ENCODE data around the gene SCAMP5. TPM values are rescaled to one million over a fixed set of nuclear protein-coding genes. Genes with fewer than 3 reads are reported as not detected.

The SCAMP5 gene
- total RNA-seq, 2 donors from 2014 or later: 3.7 to 11.4 TPM

- no peak overlapping the region for H3K27ac Mint-ChIP-seq
- H3K36me3 Mint-ChIP-seq: peaks cover 0 to 4% of the 10 kb centered on the region in 2 donors
- no peak for DNase-seq (ENCODE audit: low spot score in 2 of 2)
- H3K9me3 Mint-ChIP-seq: no peaks in the 10 kb centered on the region
- no peak for ATAC-seq
Observed at GRCh38 chr15:74997543-74997942, 2.2 kb downstream of the SCAMP5 start.

- ATAC-seq (no peak), DNase-seq (ENCODE audit: low spot score in 2 of 2) (no peak)
- H3K36me3 Mint-ChIP-seq: no peaks in the 10 kb centered on the region
- H3K9me3 Mint-ChIP-seq: no peaks in the 10 kb centered on the region
- no peak overlapping the region for H3K27ac Mint-ChIP-seq
Observed at GRCh38 chr15:75001310-75001709, 5.9 kb downstream of the SCAMP5 start.

GRCh38 chr15:75002398-75002797, 7.0 kb downstream of the SCAMP5 start:
- no peaks in the 10 kb centered on the region for H3K9me3 Mint-ChIP-seq
- ATAC-seq (no peak), DNase-seq (ENCODE audit: low spot score in 2 of 2) (no peak)
- H3K36me3 Mint-ChIP-seq: no peaks in the 10 kb centered on the region
- H3K27ac Mint-ChIP-seq: no peak overlapping the region

- DNase-seq (ENCODE audit: low spot score in 2 of 2) (no peak), ATAC-seq (no peak)
- Mint-ChIP-seq H3K36me3 (no peaks in the 10 kb centered on the region), H3K9me3 (no peaks in the 10 kb centered on the region), H3K27ac (no peak overlapping the region)
Observed at GRCh38 chr15:75007216-75007615, 11.9 kb downstream of the SCAMP5 start.

DNA sequence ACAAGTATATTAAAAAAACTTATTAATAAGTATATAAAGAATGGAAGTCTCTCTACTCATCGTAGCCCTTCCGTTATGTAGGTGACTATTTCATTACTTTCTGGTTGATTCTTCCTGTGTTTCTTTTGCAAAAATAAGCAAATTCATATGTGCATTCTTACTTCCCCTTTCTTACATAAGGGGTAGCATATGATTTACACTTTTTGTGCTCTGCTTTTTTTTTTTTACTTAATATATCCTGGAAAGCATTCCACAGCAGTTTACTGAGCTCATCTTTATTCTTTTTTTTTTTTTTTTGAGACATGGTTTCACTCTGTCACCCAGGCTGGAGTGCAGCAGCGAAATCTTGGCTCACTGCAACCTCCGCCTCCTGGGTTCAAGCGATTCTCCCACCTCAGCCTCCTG, 12.9 kb downstream of the SCAMP5 start:
- H3K27ac Mint-ChIP-seq: no peak overlapping the region
- DNase-seq (ENCODE audit: low spot score in 2 of 2): no peak

GRCh38 chr15:75008629-75009326, 13.4 kb downstream of the SCAMP5 start:
- Mint-ChIP-seq H3K36me3 (no peaks in the 10 kb centered on the region), H3K27ac (no peak overlapping the region), H3K9me3 (no peaks in the 10 kb centered on the region)
- DNase-seq (ENCODE audit: low spot score in 2 of 2) (no peak), ATAC-seq (no peak)

More for the DNA sequence above, 12.9 kb downstream of the SCAMP5 start:
- Mint-ChIP-seq H3K36me3 (no peaks in the 10 kb centered on the region), H3K9me3 (no peaks in the 10 kb centered on the region)
- ATAC-seq: no peak

DNA sequence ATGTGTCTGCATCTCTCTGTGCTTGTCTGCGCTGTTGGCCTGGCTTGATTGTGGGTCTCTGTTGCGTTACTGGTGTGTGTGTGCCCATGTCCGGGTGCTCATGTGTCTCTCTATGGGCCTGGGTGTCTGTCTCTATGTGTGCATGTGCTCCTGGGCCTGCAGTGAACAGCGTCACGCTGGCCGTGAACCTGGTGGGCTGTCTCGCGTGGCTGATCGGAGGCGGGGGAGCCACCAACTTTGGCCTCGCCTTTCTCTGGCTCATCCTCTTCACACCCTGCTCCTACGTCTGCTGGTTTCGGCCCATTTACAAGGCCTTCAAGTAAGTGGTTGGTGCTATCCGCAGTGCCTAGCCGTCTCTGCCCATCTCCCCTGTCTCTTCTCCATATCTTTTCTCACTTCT, 21.1 kb downstream of the SCAMP5 start:
- H3K36me3 Mint-ChIP-seq: no peaks in the 10 kb centered on the region
- H3K27ac Mint-ChIP-seq: no peak overlapping the region
- DNase-seq (ENCODE audit: low spot score in 2 of 2) (no peak), ATAC-seq (no peak)
- H3K9me3 Mint-ChIP-seq: no peaks in the 10 kb centered on the region

- peak overlapping the region in 1 of 2 donors; percentile 82 for H3K27ac Mint-ChIP-seq
- DNase-seq (ENCODE audit: low spot score in 2 of 2) (no peak), ATAC-seq (no peak)
- H3K36me3 Mint-ChIP-seq: peaks cover 0 to 11% of the 10 kb centered on the region in 2 donors
- no peaks in the 10 kb centered on the region for H3K9me3 Mint-ChIP-seq
Observed at GRCh38 chr15:75019916-75020315, 24.6 kb downstream of the SCAMP5 start.

GRCh38 chr15:75021341-75021740, 26.0 kb downstream of the SCAMP5 start:
- Mint-ChIP-seq H3K27ac (peak overlapping the region in 1 of 2 donors; percentile 71), H3K36me3 (peaks cover 6 to 11% of the 10 kb centered on the region in 2 donors), H3K9me3 (no peaks in the 10 kb centered on the region)
- DNase-seq (ENCODE audit: low spot score in 2 of 2) (no peak), ATAC-seq (no peak)

GRCh38 chr15:75022783-75023180, 27.4 kb downstream of the SCAMP5 start:
- ATAC-seq (no peak), DNase-seq (ENCODE audit: low spot score in 2 of 2) (no peak)
- Mint-ChIP-seq H3K9me3 (no peaks in the 10 kb centered on the region), H3K27ac (peak overlapping the region; percentile 98 to 99), H3K36me3 (peaks cover 6 to 11% of the 10 kb centered on the region in 2 donors)

DNA sequence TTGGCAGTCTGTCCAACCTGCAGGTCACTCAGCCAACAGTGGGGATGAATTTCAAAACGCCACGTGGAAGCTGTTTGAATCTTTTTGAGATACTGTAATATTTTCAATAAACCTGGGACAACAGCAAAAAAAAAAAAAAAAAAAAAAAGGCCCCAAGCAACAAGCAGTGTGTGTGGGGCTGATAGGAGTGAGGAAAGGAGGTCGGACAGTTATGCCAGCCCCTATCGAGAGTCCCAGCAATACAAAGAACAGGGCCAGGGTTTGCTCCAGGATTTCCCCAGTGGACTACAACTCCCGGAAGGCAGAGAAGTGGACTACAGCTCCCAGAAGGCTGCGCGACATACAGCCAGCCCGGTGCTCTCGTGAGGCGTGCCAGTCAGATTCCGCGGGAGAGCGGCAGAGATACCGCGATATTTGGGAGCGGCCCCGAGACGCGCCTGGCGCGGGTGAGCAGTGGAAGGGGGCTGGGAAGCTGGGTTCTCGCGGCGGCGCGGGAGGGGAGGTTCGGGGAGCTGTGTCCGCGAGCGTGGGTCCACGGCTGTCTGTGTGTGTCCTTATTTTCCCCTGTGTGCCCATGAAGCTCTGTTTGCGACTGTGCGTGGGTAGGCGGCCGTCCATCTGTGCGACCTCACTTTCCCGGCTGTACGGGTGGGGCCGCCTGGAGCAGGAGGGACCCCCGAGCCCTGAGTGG, 28.0 kb downstream of the SCAMP5 start, which contains the start of gene PPCDC:
Gene PPCDC (plus strand): TSS at position 410 of the 691 bp plus-strand sequence. CDS start 4,729 bp downstream, outside the sequence.
- peaks cover 6 to 11% of the 10 kb centered on the region in 2 donors for H3K36me3 Mint-ChIP-seq
- ATAC-seq: peak; percentile 100
- no peaks in the 10 kb centered on the region for H3K9me3 Mint-ChIP-seq
- peak within 1 kb of the TSS; percentile 98 to 99 for H3K27ac Mint-ChIP-seq
- peak; percentile 96 to 97 for DNase-seq (ENCODE audit: low spot score in 2 of 2)

GRCh38 chr15:75023872-75024636, 28.7 kb downstream of the SCAMP5 start:
- Mint-ChIP-seq H3K27ac (peak overlapping the region; percentile 98 to 99), H3K9me3 (no peaks in the 10 kb centered on the region), H3K36me3 (peaks cover 7 to 11% of the 10 kb centered on the region in 2 donors)
- ATAC-seq: peak in 1 of 2 donors; percentile 23
- DNase-seq (ENCODE audit: low spot score in 2 of 2): peak in 1 of 2 donors; percentile 20

DNA sequence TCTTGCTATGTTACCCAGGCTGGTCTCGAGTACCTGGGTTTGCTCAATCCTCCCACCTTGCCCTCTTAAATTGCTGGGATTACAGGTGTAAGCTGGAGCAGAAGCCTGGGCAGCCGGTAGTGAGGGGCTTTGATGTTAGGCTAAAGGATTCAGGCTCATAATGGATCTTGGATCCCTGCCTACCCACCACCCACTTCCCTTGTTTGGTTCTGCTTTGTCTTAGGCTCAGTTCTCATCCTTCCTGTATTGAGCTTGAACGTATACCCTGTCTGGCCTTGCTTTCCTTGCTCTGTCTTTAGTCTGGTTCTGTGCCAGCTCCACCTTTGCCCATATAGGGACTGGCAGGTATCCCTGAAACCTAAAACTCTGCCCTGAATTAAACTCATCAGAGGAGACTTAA, 29.7 kb downstream of the SCAMP5 start:
- DNase-seq (ENCODE audit: low spot score in 2 of 2) (no peak), ATAC-seq (no peak)
- Mint-ChIP-seq H3K36me3 (peaks cover 10 to 11% of the 10 kb centered on the region in 2 donors), H3K9me3 (no peaks in the 10 kb centered on the region), H3K27ac (peak overlapping the region in 1 of 2 donors; percentile 99)

- Mint-ChIP-seq H3K27ac (peak overlapping the region in 1 of 2 donors; percentile 99), H3K9me3 (no peaks in the 10 kb centered on the region), H3K36me3 (peaks cover 10 to 11% of the 10 kb centered on the region in 2 donors)
- DNase-seq (ENCODE audit: low spot score in 2 of 2) (no peak), ATAC-seq (no peak)
Observed at GRCh38 chr15:75025548-75026260, 30.3 kb downstream of the SCAMP5 start.

DNA sequence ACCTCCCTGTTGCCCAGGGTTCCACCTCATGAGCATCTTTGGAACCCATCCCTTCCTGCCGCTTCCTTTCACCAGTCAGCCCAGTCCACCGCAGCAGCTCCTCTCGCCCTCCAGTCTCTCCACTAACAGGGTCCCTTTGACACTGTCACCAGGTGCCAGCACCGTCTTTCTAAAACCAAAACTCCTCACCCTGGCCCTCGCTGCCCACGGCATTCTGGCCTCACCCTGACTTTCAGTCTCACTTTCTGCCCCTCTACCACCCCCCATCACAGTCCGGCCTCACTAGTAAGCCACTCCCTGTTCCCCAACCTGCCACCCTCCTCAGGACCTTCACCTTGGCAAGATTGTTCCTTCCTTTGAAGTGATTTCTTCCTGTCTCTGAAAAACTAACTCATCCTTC, 32.2 kb downstream of the SCAMP5 start:
- Mint-ChIP-seq H3K27ac (peak overlapping the region in 1 of 2 donors; percentile 84), H3K36me3 (peaks cover 10 to 11% of the 10 kb centered on the region in 2 donors), H3K9me3 (no peaks in the 10 kb centered on the region)
- DNase-seq (ENCODE audit: low spot score in 2 of 2) (no peak), ATAC-seq (no peak)

DNA sequence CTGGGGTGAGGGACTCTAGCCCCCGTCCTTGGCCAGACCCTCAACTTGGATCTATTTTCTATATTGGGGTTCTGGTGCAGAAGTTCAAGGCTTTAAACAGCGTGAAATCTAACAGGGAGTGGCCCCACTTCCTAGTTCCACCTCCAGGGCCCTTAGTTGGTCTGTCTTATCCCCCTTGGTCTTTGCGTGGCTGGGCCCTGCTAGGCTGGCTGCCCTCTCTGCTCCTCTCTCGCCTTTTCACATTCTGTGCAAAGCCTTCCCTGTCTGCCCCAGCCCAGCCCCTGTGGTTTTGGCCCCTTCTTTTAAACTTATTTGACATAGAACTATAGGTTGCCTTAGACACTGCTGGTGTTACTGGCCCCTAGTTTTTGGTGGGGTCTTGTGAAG, 33.6 kb downstream of the SCAMP5 start:
- no peak for DNase-seq (ENCODE audit: low spot score in 2 of 2)
- peak; percentile 23 to 36 for ATAC-seq
- Mint-ChIP-seq H3K27ac (peak overlapping the region; percentile 1 to 88), H3K36me3 (peaks cover 2 to 10% of the 10 kb centered on the region in 2 donors), H3K9me3 (no peaks in the 10 kb centered on the region)

Data from activated naive CD4-positive, alpha-beta T cell treated with anti-CD3 and anti-CD28 coated beads, Interleukin-2, amount 50 U/mL, for 72 hours (primary cell).